ENCODE measurements around the gene ANG.

DNA sequence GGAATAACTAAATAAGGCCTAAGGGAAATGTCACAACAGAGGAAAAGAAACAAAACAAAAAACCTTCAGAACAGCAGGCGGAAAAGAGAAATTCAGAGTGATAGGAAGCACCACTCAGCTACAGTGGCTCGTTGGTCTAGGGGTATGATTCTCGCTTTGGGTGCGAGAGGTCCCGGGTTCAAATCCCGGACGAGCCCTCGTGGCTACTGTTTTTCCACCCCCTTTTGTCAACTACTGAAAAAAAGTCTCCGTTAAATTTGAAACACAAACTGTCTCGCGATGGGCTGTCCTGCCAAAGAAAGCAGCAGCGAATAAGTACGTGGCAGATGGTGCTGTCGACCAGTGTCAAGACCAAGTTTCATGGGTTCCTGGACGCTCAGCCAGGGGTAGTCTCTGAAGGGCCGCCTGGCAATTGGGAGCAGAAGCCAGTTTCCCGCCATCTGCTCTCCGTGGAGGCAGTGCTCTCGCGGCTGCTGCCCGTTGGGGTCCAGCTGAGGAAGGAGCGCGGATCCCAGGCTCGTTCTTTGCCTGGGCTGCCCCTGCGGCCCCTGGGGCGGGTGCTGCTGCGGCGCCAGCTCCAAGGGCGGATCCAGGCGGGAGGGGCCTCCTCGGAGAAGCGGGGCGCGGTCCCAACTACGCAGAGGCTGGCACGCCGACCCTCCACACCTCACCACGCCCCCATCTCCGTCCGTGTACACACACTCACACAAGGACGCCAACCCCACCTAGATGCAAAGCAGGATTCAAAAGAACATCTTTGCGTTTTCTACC, 4.5 kb upstream of the ANG start, which contains the start of gene RNASE4:
- TF ChIP-seq, protein P1, sequence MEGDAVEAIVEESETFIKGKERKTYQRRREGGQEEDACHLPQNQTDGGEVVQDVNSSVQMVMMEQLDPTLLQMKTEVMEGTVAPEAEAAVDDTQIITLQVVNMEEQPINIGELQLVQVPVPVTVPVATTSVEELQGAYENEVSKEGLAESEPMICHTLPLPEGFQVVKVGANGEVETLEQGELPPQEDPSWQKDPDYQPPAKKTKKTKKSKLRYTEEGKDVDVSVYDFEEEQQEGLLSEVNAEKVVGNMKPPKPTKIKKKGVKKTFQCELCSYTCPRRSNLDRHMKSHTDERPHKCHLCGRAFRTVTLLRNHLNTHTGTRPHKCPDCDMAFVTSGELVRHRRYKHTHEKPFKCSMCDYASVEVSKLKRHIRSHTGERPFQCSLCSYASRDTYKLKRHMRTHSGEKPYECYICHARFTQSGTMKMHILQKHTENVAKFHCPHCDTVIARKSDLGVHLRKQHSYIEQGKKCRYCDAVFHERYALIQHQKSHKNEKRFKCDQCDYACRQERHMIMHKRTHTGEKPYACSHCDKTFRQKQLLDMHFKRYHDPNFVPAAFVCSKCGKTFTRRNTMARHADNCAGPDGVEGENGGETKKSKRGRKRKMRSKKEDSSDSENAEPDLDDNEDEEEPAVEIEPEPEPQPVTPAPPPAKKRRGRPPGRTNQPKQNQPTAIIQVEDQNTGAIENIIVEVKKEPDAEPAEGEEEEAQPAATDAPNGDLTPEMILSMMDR (conservative IDR thresholded peaks at IDR 0.05), result no peak
- TF ChIP-seq EZH2 (IDR thresholded peaks at IDR 0.05; ENCODE audit: low read depth), result no peak

Measured in PC-9 (cell line).